Right lobe of liver (tissue), 6 donors: ENCODE data around the gene CDH13. TPM values are rescaled to one million over a fixed set of nuclear protein-coding genes. Genes with fewer than 3 reads are reported as not detected.

Experiments
- ATAC-seq, 4 donors: fragments of 200-7000 bp; cut with Tn5 transposase; one replicate each; pipeline ENCODE4 v1.9.1; 2020; ENCODE audit warnings: mild to moderate bottlenecking in 4 of 4, moderate library complexity in 4 of 4
- DNase-seq, 3 donors: peaks; one replicate each; pipeline ENCODE4 v3.0.0-alpha.2; 2020
- H3K27ac ChIP-seq, 3 donors: fragments of 200-600 bp; one replicate each; pipeline ENCODE4 v1.8.0; 2022
- H3K27me3 ChIP-seq, 2 donors: fragments of 200-600 bp; one replicate each; pipeline ENCODE4 v1.8.0; 2022
- H3K36me3 ChIP-seq, 4 donors: fragments of 200-600 bp; sonication (generic) in 1 of 4; one replicate each; pipeline versions ENCODE4 v1.5.1 to v1.8.0; 2017 to 2022; ENCODE audit warnings: control low read depth in 1 of 4
- H3K4me1 ChIP-seq, 4 donors: fragments of 200-600 bp; sonication (generic) in 1 of 4; one replicate each; pipeline versions ENCODE4 v1.5.1 to v1.8.0; 2017 to 2022; ENCODE audit warnings: control low read depth in 1 of 4
- H3K4me3 ChIP-seq, 3 donors: fragments of 200-600 bp; one replicate each; pipeline ENCODE4 v1.8.0; 2022
- H3K9me3 ChIP-seq, 4 donors: fragments of 200-600 bp; sonication (generic) in 1 of 4; one replicate each; pipeline versions ENCODE4 v1.5.1 to v1.8.0; 2017 to 2022; ENCODE audit warnings: control low read depth in 1 of 4
- POLR2A ChIP-seq: fragments of 450-650 bp; IDR thresholded peaks from one replicate; pipeline ENCODE4 v1.6.1; 2017; ENCODE audit warnings: antibody characterized with exemption, mild to moderate bottlenecking
- WGBS: methylation state at CpG from one replicate; pipeline ENCODE4 v1.1.6; 2018; ENCODE audit warnings: low coverage, low lambda C conversion rate; ENCODE audit not compliant: insufficient coverage; ENCODE audit errors: missing lambda C conversion rate; 5-methylcytosine and 5-hydroxymethylcytosine counted together
- intact Hi-C, 2 donors: fragments of 100-400 bp; cut with DNase I; formaldehyde crosslinking; loops; one replicate each; pipeline versions ENCODE4 v1.11.2 to v1.14.1; 2022
- total RNA-seq, 6 experiments: library from RNA; depleted of rRNA in 2 of 6; stranded (reverse); fragments of >200 nt in 2 of 6; fragmentation: NEBNext Ultra II Directional in 3 of 6; extraction: Animal tissue kit (Norgen Biotek cat#: 25700) in 3 of 6; gene quantifications; one replicate each; pipeline versions ENCODE4 v1.1.0 to v1.2.4, GENCODE V29; 2016 to 2023
- TF ChIP-seq, protein P1 (sequence below), 4 donors: fragments of 200-600 bp in 3 of 4; fragments of 450-650 bp in 1 of 4; IDR thresholded peaks; one replicate each; pipeline versions ENCODE4 v1.5.1 to v1.8.0; 2016 to 2022; ENCODE audit warnings: antibody characterized with exemption in 4 of 4, mild to moderate bottlenecking in 2 of 4
- donor health status: DM: no; HTN: yes; CAD: no.
- donor health status: DM: no; HTN: no; CAD: no.
- donor health status: DM: no; HTN: no; CAD: no.
- donor health status: DM: no; HTN: yes; CAD: no.
- donor health status: DM: no; HTN: yes; CAD: no.

The CDH13 gene
- total RNA-seq, 6 experiments from 2014 or later = 0.13 to 4.6 (median 0.49) TPM

DNA sequence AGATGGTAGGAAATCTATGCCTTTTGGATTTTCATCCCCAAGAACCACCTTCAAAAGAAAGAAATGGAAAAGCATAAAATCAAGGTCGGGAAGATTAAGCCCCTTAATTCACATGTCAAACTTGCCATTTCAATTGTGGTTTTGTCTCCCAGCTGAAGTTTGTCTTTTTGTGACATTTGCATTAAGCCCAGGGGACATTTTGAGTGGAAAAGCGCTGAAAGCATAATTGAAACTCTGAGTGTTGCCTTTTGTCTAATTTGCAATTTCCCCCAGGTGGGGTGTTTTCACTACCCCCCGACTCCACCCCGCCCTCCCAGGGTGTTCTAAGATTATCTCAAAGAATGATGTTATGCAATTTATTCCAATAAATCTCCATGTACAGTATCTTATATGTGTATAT, 396.2 kb downstream of the CDH13 start:
- Histone ChIP-seq H3K4me3 (no peak overlapping the region), H3K27me3 (no peaks in the 10 kb centered on the region), H3K9me3 (no peaks in the 10 kb centered on the region), H3K4me1 (no peaks in the 10 kb centered on the region), H3K27ac (no peak overlapping the region), H3K36me3 (no peaks in the 10 kb centered on the region)
- intact Hi-C loops = no loop called here
- no peak for TF ChIP-seq POLR2A
- TF ChIP-seq, protein P1, sequence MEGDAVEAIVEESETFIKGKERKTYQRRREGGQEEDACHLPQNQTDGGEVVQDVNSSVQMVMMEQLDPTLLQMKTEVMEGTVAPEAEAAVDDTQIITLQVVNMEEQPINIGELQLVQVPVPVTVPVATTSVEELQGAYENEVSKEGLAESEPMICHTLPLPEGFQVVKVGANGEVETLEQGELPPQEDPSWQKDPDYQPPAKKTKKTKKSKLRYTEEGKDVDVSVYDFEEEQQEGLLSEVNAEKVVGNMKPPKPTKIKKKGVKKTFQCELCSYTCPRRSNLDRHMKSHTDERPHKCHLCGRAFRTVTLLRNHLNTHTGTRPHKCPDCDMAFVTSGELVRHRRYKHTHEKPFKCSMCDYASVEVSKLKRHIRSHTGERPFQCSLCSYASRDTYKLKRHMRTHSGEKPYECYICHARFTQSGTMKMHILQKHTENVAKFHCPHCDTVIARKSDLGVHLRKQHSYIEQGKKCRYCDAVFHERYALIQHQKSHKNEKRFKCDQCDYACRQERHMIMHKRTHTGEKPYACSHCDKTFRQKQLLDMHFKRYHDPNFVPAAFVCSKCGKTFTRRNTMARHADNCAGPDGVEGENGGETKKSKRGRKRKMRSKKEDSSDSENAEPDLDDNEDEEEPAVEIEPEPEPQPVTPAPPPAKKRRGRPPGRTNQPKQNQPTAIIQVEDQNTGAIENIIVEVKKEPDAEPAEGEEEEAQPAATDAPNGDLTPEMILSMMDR (IDR thresholded peaks at IDR 0.05) = no peak
- WGBS = 51% methylated on average over 4 of the region's 4 CpGs
- ATAC-seq (no peak), DNase-seq (no peak)

DNA sequence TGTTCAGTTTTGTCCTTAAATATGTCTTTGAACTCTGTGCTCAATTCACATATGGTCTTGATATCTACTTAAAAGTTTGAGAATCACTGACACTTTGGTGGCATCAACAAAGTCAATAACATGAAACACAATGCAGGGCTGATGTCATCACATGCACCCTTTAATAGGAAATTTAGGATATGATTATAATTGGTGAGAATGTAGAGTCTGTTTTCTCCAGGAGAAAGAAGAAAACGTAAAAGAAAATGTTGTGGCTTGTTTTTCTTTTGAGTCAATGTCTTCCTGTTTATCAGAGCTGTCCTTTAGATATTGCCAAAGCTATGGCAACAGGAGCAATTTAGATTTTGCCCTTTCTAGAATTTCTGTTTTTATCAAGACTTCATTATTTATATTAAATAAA, 396.9 kb downstream of the CDH13 start:
- 25% methylated on average over 1 of the region's 1 CpG for WGBS

DNA sequence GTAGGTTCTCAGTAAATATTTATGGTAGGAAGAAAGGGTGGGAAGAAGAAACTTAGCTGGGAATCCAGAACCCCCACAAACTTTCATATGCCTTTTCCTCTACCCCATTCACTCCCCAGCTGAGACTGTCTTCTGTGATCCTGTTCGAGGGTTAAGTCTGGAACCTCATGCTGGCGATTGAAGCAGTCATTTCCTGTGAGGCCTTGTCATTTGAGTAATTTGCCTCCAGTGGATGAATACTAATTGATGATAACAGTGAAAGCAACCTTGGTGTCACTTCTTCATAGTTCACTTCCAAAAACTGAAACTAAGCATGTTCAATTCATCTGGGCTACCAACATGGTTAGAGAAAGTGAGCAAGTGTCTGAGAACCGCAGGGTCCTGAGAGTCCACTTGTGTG, 401.2 kb downstream of the CDH13 start:
- ATAC-seq = no peak
- intact Hi-C loops = no loop called here
- Histone ChIP-seq H3K27me3 (no peaks in the 10 kb centered on the region), H3K9me3 (no peaks in the 10 kb centered on the region), H3K4me1 (no peaks in the 10 kb centered on the region), H3K36me3 (no peaks in the 10 kb centered on the region), H3K4me3 (no peak overlapping the region), H3K27ac (no peak overlapping the region)
- no peak for DNase-seq
- TF ChIP-seq, protein P1 (IDR thresholded peaks at IDR 0.05) = no peak
- no peak for TF ChIP-seq POLR2A
- 31% methylated on average over 3 of the region's 3 CpGs for WGBS

More for the DNA sequence above, 396.9 kb downstream of the CDH13 start:
- TF ChIP-seq POLR2A = no peak
- TF ChIP-seq, protein P1 (IDR thresholded peaks at IDR 0.05) = no peak
- Histone ChIP-seq H3K27me3 (no peaks in the 10 kb centered on the region), H3K4me1 (no peaks in the 10 kb centered on the region), H3K36me3 (no peaks in the 10 kb centered on the region), H3K9me3 (no peaks in the 10 kb centered on the region), H3K27ac (no peak overlapping the region), H3K4me3 (no peak overlapping the region)
- no peak for DNase-seq
- ATAC-seq = no peak
- intact Hi-C loops = no loop called here

DNA sequence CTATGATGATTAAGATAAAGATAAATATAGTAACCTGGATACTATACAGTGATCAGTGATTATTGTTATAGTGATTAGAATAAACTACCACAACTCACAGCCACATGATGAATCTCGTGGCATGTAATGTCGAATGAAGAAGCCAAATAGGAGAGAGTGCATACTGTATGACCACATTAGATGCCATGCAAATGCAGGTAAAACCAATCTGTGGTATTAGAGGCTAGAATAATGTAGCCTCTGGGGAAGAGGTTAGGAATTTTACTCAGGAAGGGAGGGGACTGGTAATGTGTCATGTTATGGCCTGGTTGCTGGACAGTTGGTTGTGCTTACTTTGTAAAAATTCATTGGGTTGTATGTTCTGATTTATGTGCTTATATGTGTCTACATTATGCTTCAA, 402.7 kb downstream of the CDH13 start:
- Histone ChIP-seq H3K4me3 (no peak overlapping the region), H3K27me3 (no peaks in the 10 kb centered on the region), H3K36me3 (no peaks in the 10 kb centered on the region), H3K27ac (no peak overlapping the region), H3K4me1 (no peaks in the 10 kb centered on the region), H3K9me3 (no peaks in the 10 kb centered on the region)
- intact Hi-C loops = no loop called here
- no peak for ATAC-seq
- DNase-seq = no peak
- TF ChIP-seq POLR2A = no peak
- TF ChIP-seq, protein P1 (IDR thresholded peaks at IDR 0.05) = no peak
- WGBS = 46% methylated on average over 2 of the region's 2 CpGs

DNA sequence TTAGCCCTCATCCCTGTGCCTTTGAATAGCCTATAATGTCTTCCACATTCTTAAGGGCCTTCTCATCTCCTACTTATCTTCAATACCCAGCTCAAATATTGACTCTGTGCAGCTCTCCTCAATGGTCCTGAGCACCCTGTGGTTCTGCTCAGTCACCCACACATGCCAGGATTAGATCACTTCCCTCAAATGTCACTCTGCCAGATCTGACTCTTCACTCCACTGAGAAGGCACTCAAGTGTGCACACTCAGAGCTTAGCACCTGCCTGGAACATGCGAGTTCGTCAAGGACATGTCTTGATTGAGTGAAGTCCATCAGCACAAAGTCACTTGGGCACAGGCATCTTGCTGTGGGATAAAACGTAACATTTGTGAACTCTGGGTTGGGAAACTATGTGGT, 404.8 kb downstream of the CDH13 start:
- Histone ChIP-seq H3K27me3 (no peaks in the 10 kb centered on the region), H3K36me3 (no peaks in the 10 kb centered on the region), H3K4me1 (no peaks in the 10 kb centered on the region), H3K27ac (no peak overlapping the region), H3K9me3 (no peaks in the 10 kb centered on the region), H3K4me3 (no peak overlapping the region)
- ATAC-seq (no peak), DNase-seq (no peak)
- no peak for TF ChIP-seq POLR2A
- intact Hi-C loops = no loop called here
- WGBS = 54% methylated on average over 3 of the region's 3 CpGs
